PC-3 (cell line): Measurements from ENCODE around the gene TMTC2. TPM values are rescaled to one million over a fixed set of nuclear protein-coding genes. Genes with fewer than 3 reads are reported as not detected.

ENCODE experiments used
- ATAC-seq: fragments of 200-7000 bp; cut with Tn5 transposase; 2 replicates; pipeline ENCODE4 v1.9.1; 2020; ENCODE audit warnings: mild to moderate bottlenecking, moderate library complexity
- BruUV-seq: library from RNA; stranded (reverse); fragments of 400-500 nt; replicated peaks from 2 replicates; lab custom pipeline; 2021; lab: Mats Ljungman, UMichigan
- CTCF ChIA-PET: fragments of 300-600 bp; sonication (Branson Sonifier 250); formaldehyde crosslinking; loops from one replicate; lab custom pipeline; 2022; ENCODE audit warnings: antibody characterized with exemption; lab: Charles Lee
- POLR2A ChIA-PET: fragments of 300-600 bp; sonication (Branson Sonifier 250); formaldehyde crosslinking; loops from one replicate; lab custom pipeline; 2022; ENCODE audit warnings: antibody characterized with exemption; ENCODE audit not compliant: unreplicated experiment; lab: Charles Lee
- DNase-seq: peaks from one replicate; pipeline ENCODE4 v3.0.0-alpha.2; 2015
- H2AFZ ChIP-seq: fragments of 300-600 bp; sonication (generic); 2 replicates; pipeline ENCODE4 v1.6.0; 2016; ENCODE audit warnings: antibody characterized with exemption, low read length
- H3F3A ChIP-seq: fragments of 300-600 bp; sonication (generic); one replicate; pipeline ENCODE4 v1.6.0; 2017; ENCODE audit warnings: antibody characterized with exemption, low read length, control low read depth, mild to moderate bottlenecking; ENCODE audit not compliant: unreplicated experiment
- H3K27ac ChIP-seq: fragments of 300-600 bp; sonication (generic); 2 replicates; pipeline ENCODE4 v1.5.1; 2016; ENCODE audit warnings: mild to moderate bottlenecking, low read length
- H3K27me3 ChIP-seq: fragments of 300-600 bp; sonication (generic); 2 replicates; pipeline ENCODE4 v1.6.1; 2016; ENCODE audit warnings: low read length, mixed read lengths
- H3K36me3 ChIP-seq: fragments of 300-600 bp; sonication (generic); 2 replicates; pipeline ENCODE4 v1.6.1; 2016; ENCODE audit warnings: low read depth, mixed run types, low read length, mixed read lengths
- H3K4me1 ChIP-seq: fragments of 300-600 bp; sonication (generic); 2 replicates; pipeline ENCODE4 v1.5.1; 2016; ENCODE audit warnings: low read length; ENCODE audit not compliant: insufficient read depth
- H3K4me2 ChIP-seq: fragments of 300-600 bp; sonication (generic); 2 replicates; pipeline ENCODE4 v1.6.0; 2016; ENCODE audit warnings: low read length
- H3K4me3 ChIP-seq: fragments of 300-600 bp; sonication (generic); 2 replicates; pipeline ENCODE4 v1.5.1; 2016; ENCODE audit warnings: mild to moderate bottlenecking, low read length, mixed read lengths
- H3K79me2 ChIP-seq: fragments of 300-600 bp; sonication (generic); 2 replicates; pipeline ENCODE4 v1.6.1; 2017; ENCODE audit warnings: low read length, mixed read lengths
- H3K9ac ChIP-seq: fragments of 300-600 bp; sonication (generic); 2 replicates; pipeline ENCODE4 v1.6.0; 2016; ENCODE audit warnings: mild to moderate bottlenecking, low read length
- H3K9me2 ChIP-seq: fragments of 300-600 bp; sonication (generic); replicated peaks from 2 replicates; pipeline ENCODE4 v1.6.1; 2016; ENCODE audit warnings: mixed run types, low read length, mixed read lengths
- H3K9me3 ChIP-seq: fragments of 300-600 bp; sonication (generic); 2 replicates; pipeline ENCODE4 v1.6.1; 2016; ENCODE audit warnings: low read length, mixed read lengths
- H4K20me1 ChIP-seq: fragments of 300-600 bp; sonication (generic); 2 replicates; pipeline ENCODE4 v1.6.1; 2016; ENCODE audit warnings: low read length, mixed read lengths
- CTCF ChIP-seq: fragments of 300-600 bp; sonication (generic); conservative IDR thresholded peaks from 2 replicates; pipeline ENCODE4 v1.5.1; 2017; ENCODE audit warnings: antibody characterized with exemption, low read depth, mild to moderate bottlenecking, low read length
- EZH2 ChIP-seq: fragments of 300-600 bp; sonication (generic); IDR thresholded peaks from one replicate; pipeline ENCODE4 v1.6.1; 2017; ENCODE audit warnings: antibody characterized with exemption, mild to moderate bottlenecking, low read length; ENCODE audit not compliant: unreplicated experiment
- EZH2phosphoT487 ChIP-seq: fragments of 300-600 bp; sonication (generic); IDR thresholded peaks from 2 replicates; pipeline ENCODE4 v1.6.1; 2018; ENCODE audit warnings: mild to moderate bottlenecking, antibody characterized with exemption, low read length, borderline replicate concordance
- intact Hi-C: fragments of 100-400 bp; cut with micrococcal nuclease; formaldehyde crosslinking; loops from 2 replicates; pipeline ENCODE4 v1.9.0; 2023
- total RNA-seq: library from RNA; depleted of rRNA; stranded (reverse); fragments of >200 nt; gene quantifications from 2 replicates; pipeline ENCODE4 v1.2.3, GENCODE V29; 2014

The TMTC2 gene
- total RNA-seq, 1 experiment from 2014 or later, result 10.7 TPM

GRCh38 chr12:82788594-82788993 is 101.9 kb downstream of the TMTC2 start:
- Histone ChIP-seq H3K4me3 (no peak overlapping the region), H3K9ac (no peak overlapping the region), H3K79me2 (no peaks in the 10 kb centered on the region), H3F3A (no peaks in the 10 kb centered on the region), H3K27ac (no peak overlapping the region), H3K27me3 (no peaks in the 10 kb centered on the region), H3K9me2 (no peaks in the 10 kb centered on the region), H3K9me3 (no peaks in the 10 kb centered on the region), H3K4me1 (no peaks in the 10 kb centered on the region), H4K20me1 (no peaks in the 10 kb centered on the region), H3K36me3 (no peaks in the 10 kb centered on the region), H3K4me2 (no peak overlapping the region), H2AFZ (no peak overlapping the region)
- ATAC-seq (no peak), DNase-seq (no peak)
- intact Hi-C loops, result no loop called here
- ChIA-PET POLR2A (no interaction called here), CTCF (no interaction called here)
- TF ChIP-seq CTCF, result no peak
- no peak for TF ChIP-seq EZH2
- no peak for TF ChIP-seq EZH2phosphoT487
- no TSS peak for BruUV-seq

GRCh38 chr12:82789674-82790073 is 103.0 kb downstream of the TMTC2 start:
- Histone ChIP-seq H3K79me2 (no peaks in the 10 kb centered on the region), H3K4me2 (no peak overlapping the region), H3K9ac (no peak overlapping the region), H3K9me3 (no peaks in the 10 kb centered on the region), H3K4me1 (no peaks in the 10 kb centered on the region), H4K20me1 (no peaks in the 10 kb centered on the region), H3K36me3 (no peaks in the 10 kb centered on the region), H2AFZ (no peak overlapping the region), H3K4me3 (no peak overlapping the region), H3F3A (no peaks in the 10 kb centered on the region), H3K27ac (no peak overlapping the region), H3K9me2 (no peaks in the 10 kb centered on the region), H3K27me3 (no peaks in the 10 kb centered on the region)
- no TSS peak for BruUV-seq
- ATAC-seq, result no peak
- ChIA-PET POLR2A (no interaction called here), CTCF (no interaction called here)
- TF ChIP-seq EZH2phosphoT487, result no peak
- no peak for TF ChIP-seq CTCF
- no peak for TF ChIP-seq EZH2
- no peak for DNase-seq
- intact Hi-C loops, result no loop called here

- no peaks in the 10 kb centered on the region for H3F3A ChIP-seq
- H3K4me1 ChIP-seq, result no peaks in the 10 kb centered on the region
- intact Hi-C loops, result no loop called here
- POLR2A ChIA-PET, result no interaction called here
- H3K9me3 ChIP-seq, result no peaks in the 10 kb centered on the region
- H3K36me3 ChIP-seq, result no peaks in the 10 kb centered on the region
- H3K27ac ChIP-seq, result no peak overlapping the region
- no peak overlapping the region for H3K4me2 ChIP-seq
- BruUV-seq, result no TSS peak
- ATAC-seq, result no peak
- no peaks in the 10 kb centered on the region for H4K20me1 ChIP-seq
- no peak overlapping the region for H3K4me3 ChIP-seq
- no peak overlapping the region for H3K9ac ChIP-seq
- H3K9me2 ChIP-seq, result no peaks in the 10 kb centered on the region
- H3K27me3 ChIP-seq, result no peaks in the 10 kb centered on the region
- no peaks in the 10 kb centered on the region for H3K79me2 ChIP-seq
- no peak for TF ChIP-seq EZH2phosphoT487
- no peak for TF ChIP-seq CTCF
- no peak for TF ChIP-seq EZH2
- no peak for DNase-seq
- CTCF ChIA-PET, result no interaction called here
- H2AFZ ChIP-seq, result no peak overlapping the region
Measured at GRCh38 chr12:82793751-82794281, 107.1 kb downstream of the TMTC2 start.
